ENCODE measurements around the gene ITGA4. TPM values are rescaled to one million over a fixed set of nuclear protein-coding genes. Genes with fewer than 3 reads are reported as not detected.

ITGA4 gene
- 100 to 1,000 TPM; 278 to 297 TPM for total RNA-seq
- 100 to 1,000 TPM; 219 to 256 TPM for polyA plus RNA-seq

DNA sequence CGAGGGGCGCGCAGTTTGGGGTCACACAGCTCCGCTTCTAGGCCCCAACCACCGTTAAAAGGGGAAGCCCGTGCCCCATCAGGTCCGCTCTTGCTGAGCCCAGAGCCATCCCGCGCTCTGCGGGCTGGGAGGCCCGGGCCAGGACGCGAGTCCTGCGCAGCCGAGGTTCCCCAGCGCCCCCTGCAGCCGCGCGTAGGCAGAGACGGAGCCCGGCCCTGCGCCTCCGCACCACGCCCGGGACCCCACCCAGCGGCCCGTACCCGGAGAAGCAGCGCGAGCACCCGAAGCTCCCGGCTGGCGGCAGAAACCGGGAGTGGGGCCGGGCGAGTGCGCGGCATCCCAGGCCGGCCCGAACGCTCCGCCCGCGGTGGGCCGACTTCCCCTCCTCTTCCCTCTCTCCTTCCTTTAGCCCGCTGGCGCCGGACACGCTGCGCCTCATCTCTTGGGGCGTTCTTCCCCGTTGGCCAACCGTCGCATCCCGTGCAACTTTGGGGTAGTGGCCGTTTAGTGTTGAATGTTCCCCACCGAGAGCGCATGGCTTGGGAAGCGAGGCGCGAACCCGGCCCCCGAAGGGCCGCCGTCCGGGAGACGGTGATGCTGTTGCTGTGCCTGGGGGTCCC lies at the start of gene ITGA4:
Gene ITGA4 (plus strand): TSS at position 266 of the 620 bp plus-strand sequence. CDS start 269 bp downstream, at position 535.
- Mint-ChIP-seq H3K36me3 (peaks cover 35 to 37% of the 10 kb centered on the region in 2 donors), H3K27me3 (no peaks in the 10 kb centered on the region), H3K4me3 (peak within 1 kb of the TSS; percentile 93 to 99 (median 96)), H3K27ac (peak within 1 kb of the TSS; percentile 87 to 98 (median 96)), H3K9me3 (no peaks in the 10 kb centered on the region), H3K4me1 (peaks cover 30 to 73% (median 43%) of the 10 kb centered on the region in 4 donors)
- Histone ChIP-seq H3K27me3 (ENCODE audit: insufficient read depth, low read length) (no peaks in the 10 kb centered on the region), H3K27ac (ENCODE audit: low read depth, low read length) (peak within 1 kb of the TSS; percentile 86), H3K4me3 (ENCODE audit: low read length in 2 of 2) (peak within 1 kb of the TSS; percentile 25 to 91), H3K4me1 (ENCODE audit: insufficient read depth, low read length) (peaks cover 30% of the 10 kb centered on the region), H3K36me3 (ENCODE audit: insufficient read depth, low read length) (no peaks in the 10 kb centered on the region), H3K9me3 (ENCODE audit: control insufficient read depth in 1 of 2, low read length in 2 of 2) (no peaks in the 10 kb centered on the region)
- intact Hi-C loops (cut with micrococcal nuclease) = loop anchor here (1.0 to 5.0 kb wide), 10 partner anchors 9 to 1450 kb away; partner anchors contain the start of genes CWC22, ITPRID2 and UBE2E3
- DNase-seq = peak; percentile 80 to 86 (median 83)
- ChIA-PET CTCF (ENCODE audit: partially characterized antibody) (interaction anchor here (0.6 to 5.0 kb wide), 42 partner anchors 10 to 359 kb away, joined by 3 to 83 read pairs (median 5); no protein-coding TSS in a partner anchor), POLR2A (ENCODE audit: partially characterized antibody) (interaction anchor here (0.6 to 11.3 kb wide), 55 partner anchors 12 to 380 kb away, joined by 3 to 374 read pairs (median 5); no protein-coding TSS in a partner anchor)

GRCh38 chr2:181408861-181409260 lies 48.3 kb upstream of the ITGA4 start:
- no peaks in the 10 kb centered on the region for H3K27me3 Mint-ChIP-seq
- peaks cover 0 to 18% (median 12%) of the 10 kb centered on the region in 8 donors for H3K9me3 Mint-ChIP-seq
- H3K36me3 Mint-ChIP-seq = peaks cover 3 to 23% of the 10 kb centered on the region in 2 donors
- Histone ChIP-seq H3K27ac (ENCODE audit: low read depth, low read length) (no peak overlapping the region), H3K4me1 (ENCODE audit: insufficient read depth, low read length) (no peaks in the 10 kb centered on the region), H3K27me3 (ENCODE audit: insufficient read depth, low read length) (no peaks in the 10 kb centered on the region), H3K4me3 (ENCODE audit: low read length in 2 of 2) (no peak overlapping the region), H3K9me3 (ENCODE audit: control insufficient read depth in 1 of 2, low read length in 2 of 2) (no peaks in the 10 kb centered on the region), H3K36me3 (ENCODE audit: insufficient read depth, low read length) (no peaks in the 10 kb centered on the region)
- no peak for DNase-seq
- H3K4me3 Mint-ChIP-seq = no peak overlapping the region
- POLR2A ChIA-PET (ENCODE audit: partially characterized antibody) = no interaction called here
- no peak overlapping the region for H3K27ac Mint-ChIP-seq
- H3K4me1 Mint-ChIP-seq = peaks cover 0 to 2% (median 0%) of the 10 kb centered on the region in 4 donors
- intact Hi-C loops (cut with micrococcal nuclease) = no loop called here
- CTCF ChIA-PET (ENCODE audit: partially characterized antibody) = no interaction called here

GRCh38 chr2:181411105-181411849 lies 45.9 kb upstream of the ITGA4 start:
- intact Hi-C loops (cut with micrococcal nuclease) = no loop called here
- Histone ChIP-seq H3K4me1 (ENCODE audit: insufficient read depth, low read length) (no peaks in the 10 kb centered on the region), H3K9me3 (ENCODE audit: control insufficient read depth in 1 of 2, low read length in 2 of 2) (no peaks in the 10 kb centered on the region), H3K4me3 (ENCODE audit: low read length in 2 of 2) (no peak overlapping the region), H3K36me3 (ENCODE audit: insufficient read depth, low read length) (no peaks in the 10 kb centered on the region), H3K27ac (ENCODE audit: low read depth, low read length) (no peak overlapping the region), H3K27me3 (ENCODE audit: insufficient read depth, low read length) (no peaks in the 10 kb centered on the region)
- H3K27me3 Mint-ChIP-seq = no peaks in the 10 kb centered on the region
- no peak overlapping the region for H3K4me3 Mint-ChIP-seq
- ChIA-PET CTCF (ENCODE audit: partially characterized antibody) (no interaction called here), POLR2A (ENCODE audit: partially characterized antibody) (no interaction called here)
- H3K36me3 Mint-ChIP-seq = peaks cover 4 to 21% of the 10 kb centered on the region in 2 donors
- H3K27ac Mint-ChIP-seq = no peak overlapping the region
- peaks cover 2 to 37% (median 24%) of the 10 kb centered on the region in 8 donors for H3K9me3 Mint-ChIP-seq
- DNase-seq = no peak
- H3K4me1 Mint-ChIP-seq = peaks cover 0 to 5% (median 3%) of the 10 kb centered on the region in 4 donors

- H3K27ac Mint-ChIP-seq = no peak overlapping the region
- intact Hi-C loops (cut with micrococcal nuclease) = no loop called here
- no peak for DNase-seq
Observed at GRCh38 chr2:181419129-181419855, 37.9 kb upstream of the ITGA4 start.

GRCh38 chr2:181420259-181421130 lies 36.7 kb upstream of the ITGA4 start:
- Histone ChIP-seq H3K27me3 (ENCODE audit: insufficient read depth, low read length) (no peaks in the 10 kb centered on the region), H3K36me3 (ENCODE audit: insufficient read depth, low read length) (no peaks in the 10 kb centered on the region), H3K9me3 (ENCODE audit: control insufficient read depth in 1 of 2, low read length in 2 of 2) (no peaks in the 10 kb centered on the region), H3K27ac (ENCODE audit: low read depth, low read length) (no peak overlapping the region), H3K4me3 (ENCODE audit: low read length in 2 of 2) (no peak overlapping the region), H3K4me1 (ENCODE audit: insufficient read depth, low read length) (no peaks in the 10 kb centered on the region)
- H3K27ac Mint-ChIP-seq = peak overlapping the region in 5 of 7 donors; percentile 38 to 82 (median 79)
- intact Hi-C loops (cut with micrococcal nuclease) = no loop called here
- no peak for DNase-seq
- CTCF ChIA-PET (ENCODE audit: partially characterized antibody) = no interaction called here
- no peaks in the 10 kb centered on the region for H3K27me3 Mint-ChIP-seq
- no peaks in the 10 kb centered on the region for H3K36me3 Mint-ChIP-seq
- POLR2A ChIA-PET (ENCODE audit: partially characterized antibody) = interaction anchor here (1.4 to 1.6 kb wide), 2 partner anchors 37 to 109 kb away, joined by 3 read pairs; partner anchors contain the start of gene ITGA4
- H3K9me3 Mint-ChIP-seq = peaks cover 0 to 10% (median 2%) of the 10 kb centered on the region in 8 donors
- peak overlapping the region in 3 of 8 donors; percentile 5 to 49 (median 9) for H3K4me3 Mint-ChIP-seq
- H3K4me1 Mint-ChIP-seq = peaks cover 10 to 19% (median 15%) of the 10 kb centered on the region in 4 donors

More at GRCh38 chr2:181419129-181419855, 37.9 kb upstream of the ITGA4 start:
- H3K27ac ChIP-seq (ENCODE audit: low read depth, low read length) = no peak overlapping the region
- H3K27me3 ChIP-seq (ENCODE audit: insufficient read depth, low read length) = no peaks in the 10 kb centered on the region
- Mint-ChIP-seq H3K27me3 (no peaks in the 10 kb centered on the region), H3K4me1 (peaks cover 10 to 19% (median 15%) of the 10 kb centered on the region in 4 donors), H3K9me3 (peaks cover 0 to 22% (median 8%) of the 10 kb centered on the region in 8 donors), H3K36me3 (peaks cover 0 to 5% of the 10 kb centered on the region in 2 donors), H3K4me3 (no peak overlapping the region)
- ChIA-PET POLR2A (ENCODE audit: partially characterized antibody) (no interaction called here), CTCF (ENCODE audit: partially characterized antibody) (no interaction called here)
- H3K9me3 ChIP-seq (ENCODE audit: control insufficient read depth in 1 of 2, low read length in 2 of 2) = no peaks in the 10 kb centered on the region
- H3K36me3 ChIP-seq (ENCODE audit: insufficient read depth, low read length) = no peaks in the 10 kb centered on the region
- H3K4me3 ChIP-seq (ENCODE audit: low read length in 2 of 2) = no peak overlapping the region
- no peaks in the 10 kb centered on the region for H3K4me1 ChIP-seq (ENCODE audit: insufficient read depth, low read length)

DNA sequence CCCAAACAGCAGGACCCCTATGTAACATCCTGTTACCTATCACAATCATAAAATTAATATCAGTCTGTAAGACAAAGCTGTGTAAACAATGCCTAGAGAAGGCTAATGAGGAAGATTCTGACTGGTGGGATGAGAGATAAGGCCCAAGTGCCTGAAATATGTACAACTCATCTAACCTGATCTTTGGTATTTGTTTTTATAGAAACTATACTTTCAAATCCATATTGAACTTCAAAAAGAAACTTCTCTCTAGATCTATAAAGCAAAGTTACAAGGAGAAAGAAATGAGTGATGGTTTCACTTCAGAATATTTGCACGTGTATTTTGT lies 36.1 kb upstream of the ITGA4 start:
- H3K27ac Mint-ChIP-seq = peak overlapping the region in 5 of 7 donors; percentile 38 to 82 (median 79)
- H3K9me3 Mint-ChIP-seq = peaks cover 0 to 7% (median 3%) of the 10 kb centered on the region in 8 donors
- Histone ChIP-seq H3K9me3 (ENCODE audit: control insufficient read depth in 1 of 2, low read length in 2 of 2) (no peaks in the 10 kb centered on the region), H3K4me3 (ENCODE audit: low read length in 2 of 2) (no peak overlapping the region), H3K27ac (ENCODE audit: low read depth, low read length) (no peak overlapping the region), H3K27me3 (ENCODE audit: insufficient read depth, low read length) (no peaks in the 10 kb centered on the region), H3K36me3 (ENCODE audit: insufficient read depth, low read length) (no peaks in the 10 kb centered on the region), H3K4me1 (ENCODE audit: insufficient read depth, low read length) (no peaks in the 10 kb centered on the region)
- H3K4me3 Mint-ChIP-seq = peak overlapping the region in 5 of 8 donors; percentile 5 to 49 (median 24)
- peaks cover 9 to 18% (median 14%) of the 10 kb centered on the region in 4 donors for H3K4me1 Mint-ChIP-seq
- no peaks in the 10 kb centered on the region for H3K27me3 Mint-ChIP-seq
- intact Hi-C loops (cut with micrococcal nuclease) = no loop called here
- ChIA-PET POLR2A (ENCODE audit: partially characterized antibody) (interaction anchor here (1.4 to 1.6 kb wide), 2 partner anchors 37 to 109 kb away, joined by 3 read pairs; partner anchors contain the start of gene ITGA4), CTCF (ENCODE audit: partially characterized antibody) (no interaction called here)
- DNase-seq = no peak
- H3K36me3 Mint-ChIP-seq = no peaks in the 10 kb centered on the region

All from CD4-positive, alpha-beta memory T cell (primary cell).